Inflammatory macrophage treated with lipopolysaccharide for 1 hour (primary cell): Measurements from ENCODE around the gene ZDHHC3.
"Not testable (repeated sequence)": the region's sequence is repeated elsewhere in the genome, so short reads cannot be mapped to it uniquely, and the experiment has no call there.

Experiments used
- DNase-seq, 2 donors: peaks; one replicate each; pipeline ENCODE4 v3.0.0-alpha.2; 2020 to 2022

The ZDHHC3 gene

DNA sequence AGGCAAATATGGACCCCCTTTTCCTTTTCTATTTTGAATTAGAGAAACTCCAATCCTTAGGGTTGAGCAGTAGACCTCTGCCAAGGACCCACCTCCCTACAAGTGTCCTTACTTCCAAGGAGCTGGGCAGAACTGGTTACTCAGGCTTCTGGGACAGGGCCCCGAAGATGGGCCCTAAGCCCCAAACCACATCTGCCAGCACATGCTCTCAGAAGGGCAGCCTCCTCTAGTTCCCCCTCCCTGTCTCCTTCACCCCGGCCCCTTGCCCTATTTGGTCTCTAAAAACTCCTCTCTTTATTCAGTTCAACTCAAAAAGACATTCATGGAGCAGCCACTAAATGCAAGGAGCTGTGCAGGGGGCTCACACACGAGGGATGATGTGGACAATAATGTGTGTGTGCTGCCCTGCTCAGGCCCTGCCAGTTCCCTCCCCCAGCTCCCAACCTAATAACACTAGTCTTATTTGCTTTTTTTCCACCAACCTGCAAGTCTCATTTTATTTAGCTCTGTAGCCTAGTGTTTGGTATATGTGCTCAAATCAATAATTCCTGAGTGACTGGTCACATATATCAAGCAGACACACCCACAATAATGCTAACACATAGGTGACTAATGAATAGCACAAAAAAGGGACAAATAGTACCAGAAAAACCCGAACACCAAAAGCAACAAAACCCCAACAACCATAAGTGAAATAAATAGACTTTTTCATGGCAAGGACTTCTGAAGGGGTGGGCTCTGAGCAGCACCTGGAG is 12.2 kb downstream of the ZDHHC3 start:
- no peak for DNase-seq

DNA sequence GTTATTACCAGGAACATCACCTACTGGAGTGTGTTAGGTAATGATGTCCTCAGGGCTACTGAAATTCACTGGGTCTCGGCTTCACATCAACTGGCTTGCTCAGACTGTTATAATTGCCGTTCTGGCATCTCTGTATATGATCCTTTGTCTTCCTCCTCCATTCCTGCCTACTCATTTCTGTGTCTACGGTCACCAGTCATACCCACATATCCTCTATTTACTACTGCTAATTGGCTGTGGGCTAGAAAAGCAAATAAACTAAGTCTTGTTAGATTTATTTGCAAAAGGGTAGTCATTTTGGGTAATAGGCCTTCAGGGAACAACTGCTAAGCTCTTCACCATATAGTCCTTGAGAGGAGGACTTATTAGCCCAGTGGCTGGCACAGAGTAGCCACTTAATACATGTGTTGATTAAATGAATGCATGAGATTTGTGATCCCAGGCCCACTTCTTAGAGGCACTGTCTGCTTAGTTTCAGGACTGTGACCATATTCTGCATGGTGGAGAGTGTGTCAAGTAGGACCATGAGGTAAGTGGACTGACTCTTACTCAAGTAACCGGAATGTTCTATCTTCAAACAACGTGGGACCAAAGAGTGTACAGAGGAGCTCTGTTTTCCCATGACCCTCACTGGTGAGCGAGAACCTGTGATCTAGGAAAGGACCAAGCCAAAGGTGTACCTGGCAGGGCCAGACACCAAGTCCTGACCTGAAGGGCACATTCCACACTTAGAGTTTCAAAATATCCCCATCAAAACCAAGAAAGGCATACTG is 13.2 kb downstream of the ZDHHC3 start:
- DNase-seq: peak in 1 of 2 donors; percentile 17

DNA sequence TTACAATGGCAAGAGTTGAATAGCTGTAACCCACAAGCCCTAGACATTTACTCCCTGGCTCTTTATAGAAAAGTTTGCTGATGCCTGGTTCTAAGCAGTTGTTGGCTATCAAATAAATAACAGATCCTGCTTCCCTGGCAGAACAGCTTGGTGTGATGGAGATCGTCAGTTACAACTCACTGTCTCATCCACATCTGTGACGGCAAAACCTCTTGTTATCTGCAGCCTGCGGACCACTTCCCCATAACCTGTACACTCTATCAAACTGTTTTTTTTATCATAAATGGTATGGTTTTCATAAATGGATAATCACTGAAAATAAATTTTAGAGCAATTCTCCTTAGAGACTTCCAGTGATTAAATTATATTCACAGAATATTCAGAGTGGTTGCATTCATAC is 14.1 kb downstream of the ZDHHC3 start:
- no peak for DNase-seq

DNA sequence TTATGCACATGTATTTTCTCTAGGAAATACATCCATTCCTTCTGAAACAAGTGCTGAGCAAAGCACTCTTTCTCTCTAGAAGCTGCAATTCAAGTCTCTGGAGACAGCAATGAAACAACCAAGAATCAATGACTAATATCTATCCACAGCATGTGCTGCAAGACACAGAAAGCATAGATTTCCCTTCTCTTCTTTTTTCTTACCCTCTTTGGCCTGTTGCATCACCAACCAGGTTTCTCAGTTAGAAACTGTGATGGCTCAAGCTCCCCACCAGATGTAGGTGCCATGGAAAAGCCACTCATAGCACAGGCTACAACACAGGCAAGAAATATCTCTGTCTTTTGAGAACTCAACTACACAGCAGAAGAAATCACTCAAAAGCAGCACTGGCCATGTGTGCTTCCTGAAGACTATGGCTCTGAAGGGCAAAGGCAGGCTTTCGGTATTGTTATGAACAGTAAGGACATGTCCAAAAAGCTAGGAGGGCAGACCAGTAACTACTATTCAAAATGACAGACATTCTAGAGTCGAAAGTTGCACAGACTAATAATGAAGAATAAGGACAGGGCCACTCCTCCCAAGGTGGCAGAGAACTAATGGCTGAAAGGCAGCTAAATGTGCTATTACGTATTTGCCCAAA is 15.5 kb downstream of the ZDHHC3 start:
- no peak for DNase-seq

DNA sequence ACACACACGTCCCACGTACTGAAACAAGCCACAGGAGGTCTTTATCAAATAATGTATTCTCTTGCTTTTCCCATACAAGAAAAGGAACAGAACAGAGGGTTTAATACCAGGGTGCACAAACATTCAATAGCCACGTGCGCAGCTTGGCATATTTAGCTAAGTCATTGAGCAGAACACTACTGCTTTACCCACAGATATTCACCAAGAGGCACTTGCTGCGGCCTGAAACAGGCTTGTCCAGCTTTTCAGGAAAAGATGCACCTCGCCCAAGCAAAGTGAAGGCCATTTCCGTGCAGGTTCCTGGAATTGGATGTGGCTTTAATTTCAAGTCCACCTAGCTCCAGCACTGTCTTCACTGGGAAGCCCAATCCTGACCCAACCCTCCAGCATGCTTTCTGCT is 17.6 kb downstream of the ZDHHC3 start:
- no peak for DNase-seq

DNA sequence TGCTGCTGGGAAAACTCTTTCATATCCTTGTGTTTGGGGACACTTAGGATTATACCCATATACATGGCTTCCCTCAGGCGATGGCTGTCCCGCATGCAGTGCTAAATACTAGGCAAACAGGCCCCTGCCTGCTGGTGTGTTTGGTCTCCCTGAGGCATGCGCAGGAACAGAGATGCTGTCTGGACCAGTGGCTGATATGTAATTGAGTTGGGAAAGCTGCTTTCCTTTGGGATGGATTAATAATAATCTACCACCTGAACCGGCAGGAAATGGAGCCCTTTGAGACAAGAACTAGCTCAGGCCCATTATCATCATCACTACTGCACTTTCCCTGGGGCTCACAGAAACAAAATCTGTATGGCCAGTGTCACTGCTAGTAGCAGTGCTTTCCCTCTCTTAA is 18.0 kb downstream of the ZDHHC3 start:
- DNase-seq: no peak

DNA sequence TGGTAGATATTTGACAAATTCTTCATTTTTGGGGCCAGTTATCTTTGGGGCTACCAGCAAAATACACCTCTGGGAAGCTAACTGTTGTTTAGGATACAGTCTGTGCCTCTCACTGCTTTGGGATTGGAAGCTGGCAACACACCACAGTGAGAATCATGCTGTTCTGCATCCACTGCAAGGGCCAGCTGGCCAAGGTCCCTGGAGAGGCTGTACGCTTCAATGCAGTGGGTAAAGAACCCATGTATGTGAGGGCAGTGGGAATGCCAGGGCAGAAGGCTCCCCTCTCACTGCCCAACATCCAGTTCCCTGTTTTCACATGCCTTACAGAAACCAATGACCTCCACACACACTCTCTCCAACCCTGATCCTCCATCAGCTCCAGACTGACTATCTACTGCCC is 20.1 kb downstream of the ZDHHC3 start:
- no peak for DNase-seq

DNA sequence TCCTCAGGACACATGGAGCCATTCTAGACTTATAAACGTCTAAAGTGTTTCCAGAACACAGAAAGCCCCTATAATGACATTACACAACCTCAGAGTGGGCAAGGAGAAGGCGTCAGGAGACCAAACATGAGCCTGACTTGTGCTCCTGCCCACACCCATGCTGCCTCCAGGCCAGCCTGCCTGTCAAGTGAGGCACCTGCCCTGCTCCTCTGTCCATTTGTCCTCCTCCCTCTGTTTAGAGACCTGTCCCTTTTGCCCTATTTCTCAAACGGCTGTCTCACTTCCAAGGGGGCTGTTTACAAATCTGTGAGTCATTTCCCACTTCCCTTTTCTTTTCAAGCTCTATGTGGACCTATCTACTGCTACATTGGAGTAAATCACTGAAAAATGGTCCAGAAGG is 21.0 kb downstream of the ZDHHC3 start:
- DNase-seq: peak; percentile 82 to 86

DNA sequence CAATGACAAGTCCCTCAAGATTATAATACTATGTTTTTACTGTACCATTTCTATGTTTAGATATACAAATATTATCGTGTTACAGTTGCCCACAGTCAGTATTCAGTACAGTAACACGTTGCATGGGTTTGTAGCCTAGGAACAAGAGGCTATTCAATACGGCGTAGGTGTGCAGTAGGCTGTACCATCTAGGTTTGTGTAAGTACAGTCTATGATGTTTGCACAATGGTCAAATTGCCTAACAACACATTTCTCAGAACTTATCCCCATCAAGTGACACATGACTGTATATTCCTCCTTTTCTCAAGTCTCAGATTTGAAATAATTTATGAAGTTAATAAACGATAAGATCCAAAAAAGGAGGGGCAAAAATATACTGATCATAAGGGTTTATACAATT is 21.7 kb downstream of the ZDHHC3 start:
- DNase-seq: peak; percentile 91 to 95

DNA sequence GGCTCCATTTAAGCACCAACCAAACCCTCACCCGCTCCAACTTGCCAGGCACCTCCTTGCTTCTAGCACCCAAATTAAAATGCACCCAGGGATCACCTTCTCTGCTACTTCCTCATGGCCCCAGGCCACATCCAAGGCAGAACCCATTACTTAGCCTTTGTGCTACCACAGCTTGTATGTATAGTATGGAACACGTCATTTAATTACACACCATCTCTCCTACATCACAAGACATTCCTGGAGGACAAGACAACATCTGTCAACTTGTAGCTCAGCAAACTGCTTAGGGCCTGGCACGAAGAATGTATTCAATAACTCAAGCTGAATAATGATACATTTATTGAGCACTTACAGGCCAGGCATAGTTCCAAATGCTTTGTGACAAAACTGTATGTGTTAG is 23.3 kb downstream of the ZDHHC3 start:
- DNase-seq: no peak

DNA sequence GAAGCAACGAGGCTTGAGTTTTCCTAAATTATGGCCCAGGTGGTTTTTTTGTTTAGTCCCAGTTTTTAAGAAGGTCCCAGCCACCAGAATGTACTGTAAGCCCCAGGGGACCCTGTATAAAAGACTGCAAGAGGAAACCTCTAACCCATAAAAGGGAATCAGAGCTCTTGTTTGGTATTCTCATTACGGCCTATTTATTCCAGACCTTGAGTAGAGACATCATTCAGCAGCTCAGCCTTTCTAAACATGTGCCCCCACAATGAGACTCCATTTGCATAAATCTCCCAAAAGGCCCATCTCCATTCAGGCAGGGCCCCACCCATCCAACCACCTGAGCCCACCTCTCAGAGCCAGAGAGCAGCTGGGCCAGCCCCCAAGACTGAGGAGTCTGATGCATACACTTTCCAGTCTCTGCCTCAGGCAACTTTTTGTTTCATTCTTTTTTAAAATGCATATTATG is 25.7 kb downstream of the ZDHHC3 start:
- DNase-seq: no peak

DNA sequence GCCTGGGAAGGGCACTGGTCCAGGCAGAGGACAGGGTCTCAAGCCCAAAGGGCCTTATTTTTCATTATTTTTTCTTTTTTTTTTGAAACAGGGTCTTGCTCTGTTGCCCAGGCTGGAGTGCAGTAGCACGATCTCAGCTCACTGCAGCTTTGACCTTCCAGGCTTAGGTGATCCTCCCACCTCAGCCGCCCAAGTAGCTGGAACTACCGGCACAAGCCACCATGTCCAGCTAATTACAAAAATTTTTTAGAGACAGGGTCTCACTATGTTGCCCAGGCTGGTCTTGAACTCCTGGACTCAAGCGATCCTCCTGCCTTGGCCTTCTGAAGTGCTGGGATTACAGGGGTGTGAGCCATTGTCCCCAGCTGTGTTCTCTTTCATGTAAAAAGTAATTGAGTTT is 26.2 kb downstream of the ZDHHC3 start:
- DNase-seq: not testable (repeated sequence)

DNA sequence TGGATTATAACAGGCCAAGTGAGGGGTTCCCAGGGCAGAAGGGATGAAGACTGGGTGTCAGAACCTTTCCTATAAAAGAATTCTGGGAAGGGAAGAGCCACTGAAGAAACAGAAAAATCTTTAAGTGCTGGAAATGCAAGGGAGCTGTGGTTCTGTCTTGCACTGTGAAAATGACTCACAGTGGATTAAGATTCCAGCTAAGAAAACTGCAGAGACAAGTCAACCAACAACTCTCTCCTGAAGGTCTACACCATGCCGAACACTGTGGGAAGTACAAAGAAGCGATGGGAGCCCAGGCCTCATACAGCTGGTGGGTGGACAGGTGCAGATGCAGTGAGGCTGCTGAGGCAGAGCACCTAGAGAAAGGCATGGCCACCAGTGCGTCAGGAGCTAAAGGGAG is 27.7 kb downstream of the ZDHHC3 start:
- DNase-seq: no peak

DNA sequence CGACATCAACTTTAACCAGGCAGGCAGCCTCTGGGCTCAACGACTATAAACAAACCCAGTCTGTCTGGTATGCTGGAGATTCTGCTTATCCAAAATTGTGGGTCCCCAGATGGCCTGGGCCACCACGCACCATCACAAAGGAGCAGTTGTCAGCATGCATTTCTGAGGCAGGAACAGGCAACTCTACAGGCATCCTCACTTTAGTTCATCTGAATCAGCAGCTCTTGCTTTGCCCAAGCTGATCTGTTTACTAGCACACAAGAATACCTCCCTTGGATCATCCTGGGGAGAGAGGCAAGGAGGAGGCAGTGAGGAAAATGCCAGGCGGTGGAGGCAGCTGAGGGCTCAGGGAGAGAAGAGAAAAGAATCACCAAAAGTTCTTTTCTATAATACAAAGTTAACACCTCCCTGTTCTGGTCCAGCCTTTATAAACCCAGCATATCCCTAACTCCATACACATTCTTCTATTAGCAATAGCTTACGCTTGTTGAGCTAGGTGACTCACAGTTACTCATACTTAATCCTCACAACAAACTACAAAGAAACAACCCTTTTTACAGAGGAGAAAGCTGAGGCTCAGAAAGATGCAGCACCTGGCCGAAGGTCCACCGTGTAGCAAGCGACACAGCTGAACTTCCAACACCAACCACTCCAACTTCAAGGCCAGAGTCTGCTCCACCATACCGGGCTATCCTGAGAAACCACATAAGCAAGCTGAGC is 33.6 kb downstream of the ZDHHC3 start:
- no peak for DNase-seq

DNA sequence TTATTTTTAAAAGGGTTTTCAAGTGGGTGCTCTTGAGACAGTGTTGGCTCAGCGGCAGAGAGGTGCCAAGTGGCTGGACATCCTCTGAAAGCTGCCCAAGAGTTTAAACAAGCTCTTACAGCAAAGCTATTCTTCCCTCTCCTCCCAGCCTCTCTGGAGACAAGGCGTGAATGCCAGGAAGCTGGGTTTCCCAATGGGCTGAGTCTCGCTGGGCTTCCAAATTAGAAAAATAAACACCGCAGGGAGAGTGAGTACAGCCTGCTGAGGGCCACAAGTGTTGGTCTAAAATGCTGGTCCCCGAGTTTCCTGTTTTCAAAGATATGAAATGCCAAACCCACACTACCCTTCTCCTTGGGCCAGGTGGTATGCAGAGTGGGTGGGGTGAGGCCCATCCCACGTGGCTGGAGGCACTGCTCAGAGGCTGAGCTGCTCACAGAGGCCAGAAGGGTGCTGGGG is 36.4 kb downstream of the ZDHHC3 start:
- no peak for DNase-seq

DNA sequence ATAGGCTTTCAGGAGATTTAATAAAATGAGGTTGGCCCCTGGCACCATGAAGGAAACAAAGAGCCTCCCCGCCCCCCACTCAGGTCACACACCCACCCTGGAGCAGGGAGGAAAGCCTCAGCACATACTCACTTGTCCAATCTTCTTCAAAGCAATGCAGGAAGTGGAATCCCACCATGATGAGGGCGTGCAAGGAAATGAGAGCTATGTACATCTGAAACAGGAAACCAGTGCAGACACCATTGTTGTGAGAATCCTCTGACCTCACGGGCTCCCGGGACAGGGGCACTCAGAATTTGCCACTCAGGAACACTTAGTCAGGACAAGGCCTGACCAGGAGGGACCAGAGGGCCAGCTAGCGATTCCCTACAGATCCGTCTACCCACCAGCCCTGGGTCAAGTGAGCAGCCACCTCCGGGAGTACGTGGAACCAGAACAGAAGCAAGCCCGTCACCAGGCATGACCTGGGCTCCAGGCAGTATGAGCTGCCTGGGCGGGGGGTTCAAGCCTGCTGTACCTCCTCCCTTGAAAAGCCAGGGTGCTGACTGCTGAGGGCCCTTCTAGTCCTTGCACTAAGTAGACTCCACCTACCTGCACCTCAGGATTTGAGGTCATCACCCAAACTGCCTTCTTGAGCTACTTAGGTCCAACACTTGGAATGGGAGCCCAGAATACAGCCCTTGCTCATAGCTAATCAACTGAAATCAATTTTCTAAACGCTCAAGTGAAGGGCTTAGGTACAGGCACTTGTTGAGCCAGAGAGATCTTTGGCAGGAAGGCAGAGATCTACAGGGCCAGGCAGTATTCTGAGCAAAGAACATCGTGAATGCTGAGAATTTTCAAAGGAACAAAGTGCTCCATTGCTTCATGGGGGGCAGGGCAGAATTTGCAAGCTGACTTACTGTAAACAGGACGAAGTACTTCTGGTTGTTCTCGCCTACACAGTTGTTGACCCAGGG is 42.7 kb downstream of the ZDHHC3 start:
- no peak for DNase-seq

DNA sequence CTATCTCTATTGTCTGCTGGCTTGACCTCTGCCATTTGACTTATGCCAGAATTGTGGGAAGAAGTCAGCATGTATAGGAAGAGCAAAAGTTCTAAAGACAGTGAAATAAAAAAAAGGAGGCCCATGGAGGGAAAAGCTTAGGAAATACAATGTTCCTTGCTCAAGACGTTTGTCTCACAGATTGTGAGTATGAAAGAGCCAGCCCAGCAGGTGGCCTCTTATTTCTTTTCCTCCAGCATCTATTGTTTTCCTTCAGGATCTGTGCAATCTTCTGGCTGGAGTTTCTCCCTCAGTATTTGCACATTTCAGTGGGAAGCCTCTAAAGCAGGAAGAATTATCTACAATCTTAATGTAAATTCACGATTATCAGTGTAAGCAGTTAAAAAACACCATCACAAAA is 43.7 kb downstream of the ZDHHC3 start:
- no peak for DNase-seq

DNA sequence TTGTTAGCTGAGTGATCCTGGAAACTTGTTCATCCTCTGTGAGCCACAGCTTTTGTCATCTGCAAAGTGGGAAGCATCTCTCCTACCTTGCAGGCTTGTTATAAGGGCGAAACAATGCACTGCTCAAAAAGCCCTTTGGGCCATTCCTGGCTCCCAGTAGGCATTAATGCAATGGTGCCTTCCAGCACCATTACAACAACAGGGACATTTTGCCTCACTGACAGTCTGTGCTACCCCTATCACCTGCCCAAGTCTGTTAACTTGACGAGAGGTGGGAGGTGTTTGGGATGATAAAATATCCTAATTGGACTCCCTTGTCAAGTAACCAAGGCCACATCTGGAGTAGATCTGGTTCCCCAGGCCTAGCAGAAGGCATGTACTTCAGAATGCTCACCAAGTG is 44.2 kb downstream of the ZDHHC3 start:
- no peak for DNase-seq

DNA sequence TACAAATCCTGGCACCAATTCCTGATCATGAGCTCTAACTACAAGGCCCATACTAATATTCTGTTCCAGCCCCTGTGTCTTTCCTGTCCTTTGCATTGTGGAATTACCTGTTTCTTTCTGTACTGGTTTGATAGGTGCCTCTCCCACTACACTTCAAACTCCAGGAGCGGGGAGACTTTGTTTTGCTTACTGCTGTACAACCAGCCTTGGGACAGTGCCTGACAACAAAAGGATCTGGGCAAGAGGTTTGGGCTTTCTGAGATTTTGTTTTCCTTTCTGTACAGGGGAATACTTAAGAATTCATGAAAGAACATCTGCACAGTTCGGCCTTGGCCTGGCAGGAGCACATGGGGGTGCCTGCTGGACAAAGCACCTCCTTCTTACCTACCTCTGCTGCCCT is 45.1 kb downstream of the ZDHHC3 start:
- DNase-seq: no peak

DNA sequence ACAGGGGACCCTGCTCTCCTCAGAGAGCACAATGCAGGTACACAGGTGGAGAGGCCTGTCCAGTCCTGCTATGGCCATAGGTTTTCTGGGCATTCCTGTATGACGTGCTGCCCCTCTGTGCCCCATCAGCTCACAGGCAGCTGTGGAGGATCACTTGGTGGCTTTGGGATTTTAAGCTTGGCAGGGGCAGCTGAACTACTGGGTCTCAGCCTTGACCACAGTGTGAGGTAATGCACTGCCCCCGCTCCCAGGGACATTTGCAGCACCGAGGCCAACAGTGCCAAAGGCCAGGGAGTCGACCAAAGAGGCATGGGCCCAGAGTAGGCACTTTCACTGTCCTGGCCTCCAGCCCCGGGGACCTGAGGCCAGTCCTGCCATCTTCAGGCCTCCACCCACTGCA is 46.2 kb downstream of the ZDHHC3 start:
- DNase-seq: no peak

DNA sequence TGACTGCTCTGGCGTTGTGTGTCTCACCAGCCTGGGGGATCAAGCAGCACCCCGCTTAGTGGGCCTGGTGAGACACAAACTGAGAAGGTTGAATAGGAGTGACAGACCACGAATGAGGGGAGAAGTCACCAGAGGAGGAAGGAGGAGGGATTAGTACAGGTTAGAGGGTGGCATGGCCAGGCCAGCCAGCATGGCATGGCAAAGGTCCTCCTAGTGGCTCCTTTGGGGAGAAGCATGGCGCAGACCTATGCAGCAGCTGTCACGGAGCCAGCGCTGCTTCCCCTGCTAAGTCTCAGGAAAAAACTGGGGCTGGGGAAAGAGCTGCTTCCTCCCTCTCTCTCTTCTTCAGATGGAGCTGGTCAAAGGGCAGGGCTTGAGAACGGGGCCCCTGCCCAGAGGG is 48.6 kb downstream of the ZDHHC3 start:
- DNase-seq: no peak

DNA sequence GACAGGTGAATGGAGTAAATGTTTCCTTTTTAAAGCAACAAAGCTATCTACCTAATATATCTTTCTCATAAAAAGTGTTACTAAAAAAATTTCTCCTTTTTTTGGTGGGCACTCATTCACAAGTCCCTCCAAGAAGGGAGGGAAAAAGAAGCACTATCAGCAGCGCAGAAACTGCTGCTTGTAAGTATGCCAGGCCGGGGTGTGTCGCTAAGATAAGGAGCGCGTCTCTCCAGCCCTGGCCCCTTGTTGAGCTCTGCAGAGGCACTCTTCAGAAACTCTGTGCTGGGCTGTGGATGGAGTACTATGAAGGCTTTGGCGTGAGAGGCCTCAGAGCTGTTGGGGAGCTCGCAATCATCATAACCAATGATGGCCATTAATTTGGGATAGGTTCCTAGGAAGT is 49.1 kb downstream of the ZDHHC3 start:
- no peak for DNase-seq
